IMR-90 (cell line): ENCODE measurements around the gene MS4A12. TPM values are rescaled to one million over a fixed set of nuclear protein-coding genes. Genes with fewer than 3 reads are reported as not detected.

Experiments
- ATAC-seq: fragments of 200-7000 bp; cut with Tn5 transposase; 2 replicates; pipeline ENCODE4 v1.9.1; 2020; ENCODE audit warnings: low read depth, mild to moderate bottlenecking, moderate library complexity
- BruUV-seq: library from RNA; stranded (reverse); fragments of 400-500 nt; replicated peaks from 2 replicates; lab custom pipeline; 2021; lab: Mats Ljungman, UMichigan
- CTCF ChIA-PET: fragments of 300-600 bp; formaldehyde crosslinking; extraction: SDS; loops from one replicate; lab custom pipeline; 2021; ENCODE audit warnings: antibody characterized with exemption; lab: Yijun Ruan, JAX
- POLR2A ChIA-PET: fragments of 300-600 bp; sonication (Branson Sonifier 250); formaldehyde crosslinking; loops from one replicate; lab custom pipeline; 2022; ENCODE audit warnings: antibody characterized with exemption; ENCODE audit not compliant: unreplicated experiment; lab: Charles Lee
- DNase-seq: peaks from one replicate; pipeline ENCODE4 v3.0.0; 2013
- H2AFZ ChIP-seq: replicated peaks from 2 replicates; pipeline ENCODE3; 2013; ENCODE audit warnings: low read length, mild to moderate bottlenecking; ENCODE audit not compliant: poor library complexity
- H2AK5ac ChIP-seq: 2 replicates; pipeline ENCODE4 v1.6.1; 2013; ENCODE audit warnings: low read depth, low read length, inconsistent platforms
- H2AK9ac ChIP-seq: replicated peaks from 2 replicates; pipeline ENCODE3; 2013; ENCODE audit warnings: mild to moderate bottlenecking, low read depth, low read length, moderate library complexity; ENCODE audit not compliant: poor library complexity
- H2BK120ac ChIP-seq: 2 replicates; pipeline ENCODE4 v1.6.1; 2013; ENCODE audit warnings: low read depth, low read length, inconsistent platforms
- H2BK15ac ChIP-seq: 3 replicates; pipeline ENCODE4 v1.6.1; 2013; ENCODE audit warnings: low read depth, low read length, inconsistent platforms
- H2BK20ac ChIP-seq: 2 replicates; pipeline ENCODE4 v1.6.1; 2013; ENCODE audit warnings: low read depth, mild to moderate bottlenecking, inconsistent platforms, low read length, moderate library complexity
- H2BK5ac ChIP-seq: 2 replicates; pipeline ENCODE4 v1.6.1; 2013; ENCODE audit warnings: mild to moderate bottlenecking, low read depth, low read length, inconsistent platforms; ENCODE audit not compliant: poor library complexity, severe bottlenecking
- H3K14ac ChIP-seq: replicated peaks from 2 replicates; pipeline ENCODE4 v1.6.1; 2013; ENCODE audit warnings: low read depth, low read length, inconsistent platforms
- H3K18ac ChIP-seq: 2 replicates; pipeline ENCODE4 v1.6.1; 2013; ENCODE audit warnings: low read depth, low read length, control low read depth
- H3K23ac ChIP-seq: 2 replicates; pipeline ENCODE4 v1.6.1; 2013; ENCODE audit warnings: low read depth, low read length, inconsistent platforms
- H3K27ac ChIP-seq: 2 replicates; pipeline ENCODE4 v1.5.1; 2013; ENCODE audit warnings: mild to moderate bottlenecking, control low read depth, low read length; ENCODE audit not compliant: insufficient read depth
- H3K27me3 ChIP-seq: 2 replicates; pipeline ENCODE4 v1.6.1; 2013; ENCODE audit warnings: low read length; ENCODE audit not compliant: control insufficient read depth, insufficient read depth
- H3K36me3 ChIP-seq: 2 replicates; pipeline ENCODE4 v1.6.1; 2013; ENCODE audit warnings: low read length, mixed read lengths; ENCODE audit not compliant: control insufficient read depth, insufficient read depth
- H3K4ac ChIP-seq: 2 replicates; pipeline ENCODE4 v1.6.1; 2013; ENCODE audit warnings: low read depth, low read length, inconsistent platforms
- H3K4me1 ChIP-seq: 2 replicates; pipeline ENCODE4 v1.6.1; 2013; ENCODE audit warnings: low read length, mixed read lengths; ENCODE audit not compliant: control insufficient read depth, insufficient read depth
- H3K4me2 ChIP-seq: 2 replicates; pipeline ENCODE4 v1.6.1; 2013; ENCODE audit warnings: low read depth, mild to moderate bottlenecking, control low read depth, low read length, moderate library complexity
- H3K4me3 ChIP-seq: 2 replicates; pipeline ENCODE4 v1.5.1; 2013; ENCODE audit warnings: low read depth, mild to moderate bottlenecking, control low read depth, low read length, moderate library complexity; ENCODE audit not compliant: insufficient read depth
- H3K56ac ChIP-seq: 2 replicates; pipeline ENCODE4 v1.6.1; 2013; ENCODE audit warnings: low read length, inconsistent platforms; ENCODE audit not compliant: insufficient read depth; ENCODE audit errors: extremely low read depth
- H3K79me1 ChIP-seq, 2 experiments: 2 replicates each; pipeline ENCODE4 v1.6.1; 2013; ENCODE audit warnings: low read length in 2 of 2, inconsistent platforms in 1 of 2, low read depth in 1 of 2
- H3K9ac ChIP-seq: 2 replicates; pipeline ENCODE4 v1.6.1; 2013; ENCODE audit warnings: low read depth, low read length, control low read depth
- H3K9me1 ChIP-seq: 2 replicates; pipeline ENCODE4 v1.6.1; 2013; ENCODE audit warnings: low read length, inconsistent platforms; ENCODE audit not compliant: insufficient read depth
- H3K9me3 ChIP-seq: 2 replicates; pipeline ENCODE4 v1.6.1; 2013; ENCODE audit warnings: low read length; ENCODE audit not compliant: control insufficient read depth, insufficient read depth
- H4K20me1 ChIP-seq: 2 replicates; pipeline ENCODE4 v1.6.1; 2013; ENCODE audit warnings: low read length, inconsistent platforms; ENCODE audit not compliant: insufficient read depth
- H4K5ac ChIP-seq: 2 replicates; pipeline ENCODE4 v1.6.1; 2013; ENCODE audit warnings: mild to moderate bottlenecking, low read depth, low read length, control low read depth
- H4K8ac ChIP-seq, 2 experiments: 2 replicates each; pipeline ENCODE4 v1.6.1; 2013; ENCODE audit warnings: low read depth in 2 of 2, low read length in 2 of 2, control low read depth in 1 of 2, inconsistent platforms in 1 of 2
- H4K91ac ChIP-seq: 2 replicates; pipeline ENCODE4 v1.6.1; 2013; ENCODE audit warnings: low read depth, low read length, inconsistent platforms; ENCODE audit not compliant: insufficient read depth
- CEBPB ChIP-seq: IDR thresholded peaks from 2 replicates; pipeline ENCODE4 v1.6.1; 2012; ENCODE audit warnings: low read depth, low read length, improper control_type of control experiment
- CHD1 ChIP-seq: IDR thresholded peaks from 2 replicates; pipeline ENCODE4 v1.6.1; 2012; ENCODE audit warnings: low read depth, low read length, improper control_type of control experiment
- FOS ChIP-seq: fragments of 150-350 bp; IDR thresholded peaks from 2 replicates; pipeline ENCODE4 v1.6.1; 2016; ENCODE audit warnings: low read depth, low read length
- MAFK ChIP-seq: IDR thresholded peaks from 2 replicates; pipeline ENCODE4 v1.6.1; 2012; ENCODE audit warnings: low read depth, low read length, improper control_type of control experiment
- NFE2L2 ChIP-seq: fragments of 150-350 bp; IDR thresholded peaks from 2 replicates; pipeline ENCODE4 v1.6.1; 2016; ENCODE audit warnings: low read depth, mild to moderate bottlenecking, low read length
- POLR2A ChIP-seq: IDR thresholded peaks from 2 replicates; pipeline ENCODE4 v1.6.1; 2012; ENCODE audit warnings: mild to moderate bottlenecking, low read depth, low read length
- RAD21 ChIP-seq: IDR thresholded peaks from 2 replicates; pipeline ENCODE4 v1.6.1; 2012; ENCODE audit warnings: low read length, improper control_type of control experiment
- RCOR1 ChIP-seq: IDR thresholded peaks from 2 replicates; pipeline ENCODE4 v1.6.1; 2012; ENCODE audit warnings: mild to moderate bottlenecking, low read length, improper control_type of control experiment; ENCODE audit not compliant: insufficient replicate concordance
- WGBS, 2 experiments: methylation state at CpG; one replicate each; pipeline versions ENCODE4 v1.1.5 to v1.1.7; 2013; ENCODE audit warnings: missing lambda C conversion rate in 2 of 2; ENCODE audit not compliant: insufficient read length in 1 of 2; ENCODE audit errors: extremely low coverage in 2 of 2; 5-methylcytosine and 5-hydroxymethylcytosine counted together
- dilution Hi-C: fragments of 300-500 bp; cut with HindIII; formaldehyde crosslinking; loops from one replicate; pipeline ENCODE4 v1.14.3; 2018; ENCODE audit warnings: low sequenced_read_pairs; ENCODE audit not compliant: unreplicated experiment
- in situ Hi-C: fragments of 300-500 bp; cut with MboI; formaldehyde crosslinking; loops from 3 replicates; pipeline ENCODE4 v1.14.3; 2019; ENCODE audit warnings: low sequenced_read_pairs, inconsistent platforms, mixed read lengths
- intact Hi-C: fragments of 100-400 bp; cut with micrococcal nuclease; formaldehyde crosslinking; loops from 2 replicates; pipeline ENCODE4 v1.10.0; 2022
- polyA plus RNA-seq, 3 experiments: library from polyadenylated mRNA; depleted of rRNA; stranded (reverse); fragments of >200 nt; gene quantifications; 2 replicates each; pipeline ENCODE4 v1.2.3, GENCODE V29; 2012; ENCODE audit warnings: low replicate concordance in 1 of 3
- total RNA-seq: library from RNA; depleted of rRNA; stranded (reverse); fragments of >200 nt; gene quantifications from 2 replicates; pipeline ENCODE4 v1.2.3, GENCODE V29; 2012
- TF ChIP-seq, protein P1 (sequence below): conservative IDR thresholded peaks from 2 replicates; pipeline ENCODE4 v1.5.1; 2012; ENCODE audit warnings: mild to moderate bottlenecking, low read depth, low read length, improper control_type of control experiment

MS4A12 gene
- total and polyA plus RNA-seq, 2 of the 4 experiments (the other 2 are of a cell fraction): not detected

DNA sequence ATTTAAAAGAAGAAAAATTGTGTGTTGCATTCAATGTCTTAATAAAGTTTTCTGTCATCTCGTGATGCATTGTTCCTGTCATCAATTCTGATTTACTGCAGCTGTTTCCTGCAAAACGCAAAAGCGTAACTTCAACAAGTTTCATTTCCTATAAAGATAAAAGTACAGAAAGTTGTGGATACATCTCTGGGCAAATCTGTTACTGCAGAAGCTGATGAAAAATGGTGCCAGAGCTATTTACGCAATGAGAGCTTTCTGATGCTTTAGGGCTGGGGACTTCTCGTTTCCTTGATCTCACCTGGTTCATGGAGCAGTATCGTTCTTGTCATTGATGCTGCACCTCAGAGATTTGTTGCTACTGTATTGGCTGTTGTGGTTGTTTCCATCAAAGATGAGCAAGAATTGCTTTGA lies 15.5 kb upstream of the MS4A12 start:
- TF ChIP-seq, protein P1, sequence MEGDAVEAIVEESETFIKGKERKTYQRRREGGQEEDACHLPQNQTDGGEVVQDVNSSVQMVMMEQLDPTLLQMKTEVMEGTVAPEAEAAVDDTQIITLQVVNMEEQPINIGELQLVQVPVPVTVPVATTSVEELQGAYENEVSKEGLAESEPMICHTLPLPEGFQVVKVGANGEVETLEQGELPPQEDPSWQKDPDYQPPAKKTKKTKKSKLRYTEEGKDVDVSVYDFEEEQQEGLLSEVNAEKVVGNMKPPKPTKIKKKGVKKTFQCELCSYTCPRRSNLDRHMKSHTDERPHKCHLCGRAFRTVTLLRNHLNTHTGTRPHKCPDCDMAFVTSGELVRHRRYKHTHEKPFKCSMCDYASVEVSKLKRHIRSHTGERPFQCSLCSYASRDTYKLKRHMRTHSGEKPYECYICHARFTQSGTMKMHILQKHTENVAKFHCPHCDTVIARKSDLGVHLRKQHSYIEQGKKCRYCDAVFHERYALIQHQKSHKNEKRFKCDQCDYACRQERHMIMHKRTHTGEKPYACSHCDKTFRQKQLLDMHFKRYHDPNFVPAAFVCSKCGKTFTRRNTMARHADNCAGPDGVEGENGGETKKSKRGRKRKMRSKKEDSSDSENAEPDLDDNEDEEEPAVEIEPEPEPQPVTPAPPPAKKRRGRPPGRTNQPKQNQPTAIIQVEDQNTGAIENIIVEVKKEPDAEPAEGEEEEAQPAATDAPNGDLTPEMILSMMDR: no peak
- no peak for TF ChIP-seq RAD21
- TF ChIP-seq CEBPB: no peak
- no peak for TF ChIP-seq CHD1
- no peak for TF ChIP-seq POLR2A
- no peak for TF ChIP-seq MAFK
- no peak for TF ChIP-seq FOS
- no peak for TF ChIP-seq RCOR1
- no peak for TF ChIP-seq NFE2L2
- BruUV-seq: no TSS peak

More for the DNA sequence above, 15.5 kb upstream of the MS4A12 start:
- no peak overlapping the region for H4K8ac ChIP-seq
- H3K9me3 ChIP-seq: no peaks in the 10 kb centered on the region
- no peak overlapping the region for H2BK20ac ChIP-seq
- intact Hi-C loops (no loop called here), dilution Hi-C loops (no loop called here), in situ Hi-C loops (no loop called here)
- no peak overlapping the region for H4K5ac ChIP-seq
- no peak overlapping the region for H3K18ac ChIP-seq
- H3K9ac ChIP-seq: no peak overlapping the region
- H3K4me2 ChIP-seq: no peak overlapping the region
- H3K27ac ChIP-seq: no peak overlapping the region
- POLR2A ChIA-PET: interaction anchor here (0.5 kb wide), 1 partner anchor 70 kb away, joined by 6 read pairs; no protein-coding TSS in a partner anchor
- H4K20me1 ChIP-seq: no peaks in the 10 kb centered on the region
- H2BK15ac ChIP-seq: no peak overlapping the region
- H2AK9ac ChIP-seq: no peak overlapping the region
- no peak overlapping the region for H2BK120ac ChIP-seq
- no peak overlapping the region for H3K4ac ChIP-seq
- no peaks in the 10 kb centered on the region for H3K9me1 ChIP-seq
- no peak overlapping the region for H3K56ac ChIP-seq
- no peak overlapping the region for H3K14ac ChIP-seq
- H3K79me1 ChIP-seq: no peaks in the 10 kb centered on the region
- CTCF ChIA-PET: no interaction called here
- H2AFZ ChIP-seq: no peak overlapping the region
- no peak overlapping the region for H4K91ac ChIP-seq
- ATAC-seq: no peak
- H2BK5ac ChIP-seq: no peak overlapping the region
- no peak overlapping the region for H3K23ac ChIP-seq
- H3K36me3 ChIP-seq: no peaks in the 10 kb centered on the region
- no peaks in the 10 kb centered on the region for H3K4me1 ChIP-seq
- H2AK5ac ChIP-seq: no peak overlapping the region
- no peak for DNase-seq
- no peak overlapping the region for H3K4me3 ChIP-seq
- H3K27me3 ChIP-seq: no peaks in the 10 kb centered on the region
- WGBS, 2 experiments: 64% methylated on average over 2 of the region's 6 CpGs; no CpG with 5 or more reads in 1 of the 2 experiments
